Lung (tissue), 12 donors: ENCODE results near the gene TLCD4. TPM values are rescaled to one million over a fixed set of nuclear protein-coding genes. Genes with fewer than 3 reads are reported as not detected.

Experiments used
- ATAC-seq: fragments of 200-7000 bp; cut with Tn5 transposase; one replicate; pipeline ENCODE4 v1.9.1; 2020; ENCODE audit warnings: moderate number of reproducible peaks; ENCODE audit not compliant: insufficient read depth, low FRiP score
- DNase-seq, 3 donors: peaks; one replicate each; pipeline ENCODE4 v3.0.0-alpha.2; 2013 to 2017
- H3K27ac ChIP-seq, 2 donors: one replicate each; pipeline ENCODE4 v1.5.1; 2013; ENCODE audit warnings: mild to moderate bottlenecking in 2 of 2, moderate library complexity in 2 of 2, control low read depth in 1 of 2, inconsistent platforms in 1 of 2, low read depth in 1 of 2, low read length in 1 of 2
- H3K27me3 ChIP-seq, 3 donors: one replicate each; pipeline ENCODE4 v1.5.1; 2013; ENCODE audit warnings: low read length in 2 of 3; ENCODE audit not compliant: control insufficient read depth in 3 of 3, insufficient read depth in 3 of 3
- H3K36me3 ChIP-seq, 4 donors: one replicate each; pipeline ENCODE4 v1.5.1; 2013; ENCODE audit warnings: low read length in 4 of 4, mild to moderate bottlenecking in 1 of 4, moderate library complexity in 1 of 4; ENCODE audit not compliant: control insufficient read depth in 4 of 4, insufficient read depth in 4 of 4
- H3K4me1 ChIP-seq, 5 donors: one replicate each; pipeline ENCODE4 v1.5.1; 2013; ENCODE audit warnings: low read length in 5 of 5, mild to moderate bottlenecking in 2 of 5, moderate library complexity in 1 of 5; ENCODE audit not compliant: control insufficient read depth in 5 of 5, insufficient read depth in 5 of 5
- H3K4me3 ChIP-seq: one replicate; pipeline ENCODE4 v1.5.1; 2013; ENCODE audit warnings: mild to moderate bottlenecking, control low read depth, moderate library complexity
- H3K9ac ChIP-seq, 2 donors: one replicate each; pipeline ENCODE4 v1.5.1; 2013; ENCODE audit warnings: low read length in 2 of 2, control low read depth in 1 of 2; ENCODE audit not compliant: insufficient read depth in 1 of 2
- H3K9me3 ChIP-seq, 4 donors: one replicate each; pipeline ENCODE4 v1.5.1; 2013; ENCODE audit warnings: low read length in 3 of 4, mild to moderate bottlenecking in 1 of 4, moderate library complexity in 1 of 4; ENCODE audit not compliant: control insufficient read depth in 4 of 4, insufficient read depth in 3 of 4
- WGBS, 2 donors: extraction: QIAGEN DNeasy Blood & Tissue Kit; methylation state at CpG; one replicate each; pipeline ENCODE4 v1.1.7; 2013; 5-methylcytosine and 5-hydroxymethylcytosine counted together
- polyA plus RNA-seq, 2 donors: library from polyadenylated mRNA; stranded (reverse); fragments of 200-250 nt; gene quantifications; one replicate each; pipeline ENCODE4 v1.2.1, GENCODE V29; 2013
- total RNA-seq, 2 donors: library from RNA; depleted of rRNA in 1 of 2; stranded (reverse); fragments of >200 nt in 1 of 2; gene quantifications; one replicate each; pipeline ENCODE4 v1.2.1, GENCODE V29; 2014 to 2021
- TF ChIP-seq, protein P1 (sequence below): IDR thresholded peaks from 2 replicates; pipeline ENCODE4 v1.5.1; 2012; ENCODE audit warnings: mild to moderate bottlenecking; ENCODE audit errors: control extremely low read depth, extremely low read depth
- donor health status: control.
- donor health status: control.
- donor health status: Bipolar disorder and iron deficiency.
- donor health status: healthy.
- donor health status: DM: yes; HTN: yes; CAD: no.

The TLCD4 gene
- total and polyA plus RNA-seq, 4 donors = 1.5 to 18.7 (median 7.7) TPM

DNA sequence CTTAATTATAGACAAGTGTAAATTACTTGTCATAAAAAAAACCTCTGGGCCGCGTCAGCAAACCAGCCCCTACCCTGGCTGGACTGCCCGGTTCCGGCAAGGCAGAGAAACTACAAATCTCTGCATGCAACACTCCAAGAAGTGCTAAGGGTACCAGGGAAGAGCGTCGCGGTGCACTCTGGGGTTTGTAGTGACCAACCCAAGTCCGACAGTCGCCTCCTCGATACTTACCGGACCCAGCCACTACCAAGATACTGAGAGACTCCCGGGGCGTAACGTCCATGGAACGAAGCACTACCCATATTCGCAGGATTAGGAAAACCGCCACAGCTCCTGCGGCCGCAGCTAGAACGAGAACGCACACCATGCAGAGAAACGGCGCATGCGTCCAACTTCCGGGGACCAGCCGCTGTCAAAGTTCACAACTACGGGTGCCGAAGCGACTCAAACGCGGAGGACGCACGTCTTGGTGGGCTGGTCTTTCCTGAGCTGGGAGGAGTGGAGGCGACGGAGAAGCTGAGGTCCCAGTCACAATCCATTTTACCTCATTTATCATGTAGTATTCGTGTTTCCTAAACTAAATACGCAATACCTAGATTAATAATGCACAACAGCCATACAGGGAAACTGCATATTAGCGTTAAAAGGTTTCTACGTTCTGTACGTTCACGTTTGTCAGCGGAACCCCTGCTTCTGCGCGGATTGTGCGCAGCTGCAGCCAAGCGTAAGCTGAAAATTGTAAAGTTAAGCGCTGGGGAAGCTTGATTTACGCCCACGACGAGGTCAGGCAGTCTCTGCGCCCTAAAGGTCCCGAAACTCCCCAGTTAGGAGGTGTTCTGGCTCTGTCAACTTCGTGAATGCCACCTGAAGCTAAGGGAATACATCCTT, 44.4 kb upstream of the TLCD4 start, which contains the start of gene ALG14:
ALG14 (minus strand) TSS at position 420 of the 888 bp plus-strand sequence; CDS start at position 367, 53 bp downstream.
- ATAC-seq = peak; percentile 97
- WGBS, 2 donors = 0% methylated on average over 53 of the region's 53 CpGs
- H3K27me3 ChIP-seq = no peaks in the 10 kb centered on the region

GRCh38 chr1:95073446-95073845, 43.7 kb upstream of the TLCD4 start:
- TF ChIP-seq, protein P1, sequence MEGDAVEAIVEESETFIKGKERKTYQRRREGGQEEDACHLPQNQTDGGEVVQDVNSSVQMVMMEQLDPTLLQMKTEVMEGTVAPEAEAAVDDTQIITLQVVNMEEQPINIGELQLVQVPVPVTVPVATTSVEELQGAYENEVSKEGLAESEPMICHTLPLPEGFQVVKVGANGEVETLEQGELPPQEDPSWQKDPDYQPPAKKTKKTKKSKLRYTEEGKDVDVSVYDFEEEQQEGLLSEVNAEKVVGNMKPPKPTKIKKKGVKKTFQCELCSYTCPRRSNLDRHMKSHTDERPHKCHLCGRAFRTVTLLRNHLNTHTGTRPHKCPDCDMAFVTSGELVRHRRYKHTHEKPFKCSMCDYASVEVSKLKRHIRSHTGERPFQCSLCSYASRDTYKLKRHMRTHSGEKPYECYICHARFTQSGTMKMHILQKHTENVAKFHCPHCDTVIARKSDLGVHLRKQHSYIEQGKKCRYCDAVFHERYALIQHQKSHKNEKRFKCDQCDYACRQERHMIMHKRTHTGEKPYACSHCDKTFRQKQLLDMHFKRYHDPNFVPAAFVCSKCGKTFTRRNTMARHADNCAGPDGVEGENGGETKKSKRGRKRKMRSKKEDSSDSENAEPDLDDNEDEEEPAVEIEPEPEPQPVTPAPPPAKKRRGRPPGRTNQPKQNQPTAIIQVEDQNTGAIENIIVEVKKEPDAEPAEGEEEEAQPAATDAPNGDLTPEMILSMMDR = no peak
- H3K4me1 ChIP-seq = peaks cover 0 to 12% (median 2%) of the 10 kb centered on the region in 5 donors
- no peak for ATAC-seq
- peak overlapping the region in 1 of 2 donors; percentile 87 for H3K9ac ChIP-seq
- H3K27ac ChIP-seq = peak overlapping the region in 1 of 2 donors; percentile 94
- H3K9me3 ChIP-seq = no peaks in the 10 kb centered on the region
- WGBS, 2 donors = 13 to 24% methylated on average over 3 of the region's 3 CpGs
- DNase-seq = no peak
- H3K27me3 ChIP-seq = no peaks in the 10 kb centered on the region
- H3K36me3 ChIP-seq = no peaks in the 10 kb centered on the region
- H3K4me3 ChIP-seq = no peak overlapping the region

More for the DNA sequence above, 44.4 kb upstream of the TLCD4 start, which contains the start of gene ALG14:
- Histone ChIP-seq H3K4me3 (peak within 1 kb of the TSS; percentile 93), H3K36me3 (no peaks in the 10 kb centered on the region), H3K9ac (peak within 1 kb of the TSS; percentile 85 to 87), H3K9me3 (no peaks in the 10 kb centered on the region), H3K27ac (peak within 1 kb of the TSS; percentile 94 to 98), H3K4me1 (peaks cover 0 to 12% (median 2%) of the 10 kb centered on the region in 5 donors)
- peak; percentile 96 to 99 (median 99) for DNase-seq
- TF ChIP-seq, protein P1 = no peak

DNA sequence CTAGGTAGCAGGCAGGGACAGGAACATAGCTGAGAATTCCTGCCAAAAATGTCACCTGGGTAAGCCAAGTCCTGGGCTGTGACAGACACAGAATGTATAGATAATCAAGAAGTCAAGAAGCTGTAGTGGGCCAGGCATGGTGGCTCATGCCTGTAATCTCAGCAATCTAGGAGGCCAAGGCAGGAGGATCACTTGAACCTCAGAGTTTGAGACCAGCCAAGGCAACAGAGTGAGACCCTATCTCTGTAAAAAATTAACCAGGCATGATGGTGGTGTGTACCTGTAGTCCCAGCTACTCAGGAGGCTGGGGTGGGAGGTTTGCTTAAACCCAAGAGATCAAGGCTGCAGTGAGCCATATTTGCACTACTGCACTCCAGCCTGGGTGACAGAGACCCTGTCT, 41.1 kb upstream of the TLCD4 start:
- no peaks in the 10 kb centered on the region for H3K36me3 ChIP-seq
- no peak overlapping the region for H3K27ac ChIP-seq
- H3K4me3 ChIP-seq = no peak overlapping the region
- H3K9me3 ChIP-seq = no peaks in the 10 kb centered on the region
- no peak overlapping the region for H3K9ac ChIP-seq
- peaks cover 0 to 12% (median 2%) of the 10 kb centered on the region in 5 donors for H3K4me1 ChIP-seq
- ATAC-seq (no peak), DNase-seq (no peak)
- H3K27me3 ChIP-seq = no peaks in the 10 kb centered on the region
- TF ChIP-seq, protein P1 = no peak
